ENCODE measurements around the gene BMPR1A. TPM values are rescaled to one million over a fixed set of nuclear protein-coding genes. Genes with fewer than 3 reads are reported as not detected.
"Not testable (repeated sequence)": the region's sequence is repeated elsewhere in the genome, so short reads cannot be mapped to it uniquely, and the experiment has no call there.

The BMPR1A gene
- total RNA-seq, 2 donors from 2014 or later = 53.9 to 58.1 TPM

DNA sequence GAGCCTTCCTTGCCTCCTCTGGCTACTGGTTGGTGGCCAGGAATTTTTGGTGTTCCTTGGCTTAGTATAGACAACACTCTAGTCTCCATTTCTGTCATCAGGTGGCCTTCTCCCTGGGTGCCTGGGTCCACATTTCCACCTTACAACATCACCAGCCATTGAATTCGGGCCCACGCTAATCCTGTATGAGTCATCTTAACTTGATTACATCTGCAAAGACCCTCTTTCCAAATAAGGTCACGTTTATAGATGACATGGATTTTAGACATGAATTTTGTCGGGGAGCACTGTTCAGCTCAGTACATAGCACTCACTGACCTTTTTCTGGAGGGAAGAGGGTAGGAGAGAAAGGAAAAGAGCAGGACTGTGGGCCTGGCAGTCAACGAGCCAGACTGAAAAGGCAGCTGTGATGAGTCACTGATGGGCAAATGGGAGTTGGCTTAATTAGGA is 161.6 kb downstream of the BMPR1A start:
- Histone ChIP-seq H3K36me3 (no peaks in the 10 kb centered on the region), H3K4me1 (replicated peaks) (no peaks in the 10 kb centered on the region), H3K9me3 (no peaks in the 10 kb centered on the region), H3K27me3 (replicated peaks; ENCODE audit: insufficient read depth) (no peaks in the 10 kb centered on the region), H3K27ac (no peak overlapping the region), H3K4me3 (no peak overlapping the region)
- no peak for TF ChIP-seq POLR2A (IDR thresholded peaks at IDR 0.05)
- no peak for TF ChIP-seq POLR2AphosphoS5 (IDR thresholded peaks at IDR 0.05)
- TF ChIP-seq, protein P1, sequence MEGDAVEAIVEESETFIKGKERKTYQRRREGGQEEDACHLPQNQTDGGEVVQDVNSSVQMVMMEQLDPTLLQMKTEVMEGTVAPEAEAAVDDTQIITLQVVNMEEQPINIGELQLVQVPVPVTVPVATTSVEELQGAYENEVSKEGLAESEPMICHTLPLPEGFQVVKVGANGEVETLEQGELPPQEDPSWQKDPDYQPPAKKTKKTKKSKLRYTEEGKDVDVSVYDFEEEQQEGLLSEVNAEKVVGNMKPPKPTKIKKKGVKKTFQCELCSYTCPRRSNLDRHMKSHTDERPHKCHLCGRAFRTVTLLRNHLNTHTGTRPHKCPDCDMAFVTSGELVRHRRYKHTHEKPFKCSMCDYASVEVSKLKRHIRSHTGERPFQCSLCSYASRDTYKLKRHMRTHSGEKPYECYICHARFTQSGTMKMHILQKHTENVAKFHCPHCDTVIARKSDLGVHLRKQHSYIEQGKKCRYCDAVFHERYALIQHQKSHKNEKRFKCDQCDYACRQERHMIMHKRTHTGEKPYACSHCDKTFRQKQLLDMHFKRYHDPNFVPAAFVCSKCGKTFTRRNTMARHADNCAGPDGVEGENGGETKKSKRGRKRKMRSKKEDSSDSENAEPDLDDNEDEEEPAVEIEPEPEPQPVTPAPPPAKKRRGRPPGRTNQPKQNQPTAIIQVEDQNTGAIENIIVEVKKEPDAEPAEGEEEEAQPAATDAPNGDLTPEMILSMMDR (IDR thresholded peaks at IDR 0.05) = no peak
- intact Hi-C loops (cut with DNase I) = no loop called here
- 65% methylated on average over 5 of the region's 5 CpGs for WGBS
- no peak for DNase-seq (ENCODE audit: low spot score)

DNA sequence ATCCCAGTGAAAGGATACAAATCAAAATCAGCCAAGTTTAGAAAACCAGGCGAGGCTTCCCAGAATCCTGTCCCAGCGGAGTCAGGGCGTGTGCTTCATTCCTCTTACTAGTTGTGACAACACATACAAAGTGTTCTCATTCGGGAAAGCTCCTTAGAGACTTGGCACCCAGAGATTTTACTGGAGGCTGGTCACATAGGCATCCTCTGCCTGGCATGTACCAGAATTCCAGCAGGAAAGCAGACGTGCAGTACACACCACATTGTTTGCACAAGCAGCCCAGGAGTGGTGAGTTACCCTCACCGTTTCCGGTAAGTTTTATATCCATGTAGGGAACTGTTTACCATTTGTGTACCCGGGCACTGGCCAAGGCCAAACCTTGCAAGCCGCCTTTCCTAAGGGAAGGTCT is 166.1 kb downstream of the BMPR1A start:
- peak; percentile 20 for TF ChIP-seq POLR2AphosphoS5 (IDR thresholded peaks at IDR 0.05)
- TF ChIP-seq POLR2A (IDR thresholded peaks at IDR 0.05) = no peak
- TF ChIP-seq, protein P1 (IDR thresholded peaks at IDR 0.05) = no peak
- intact Hi-C loops (cut with DNase I) = no loop called here
- peak overlapping the region in 1 of 2 donors; percentile 20 for H3K27ac ChIP-seq
- DNase-seq (ENCODE audit: low spot score) = no peak
- H3K4me3 ChIP-seq = no peak overlapping the region
- no peaks in the 10 kb centered on the region for H3K4me1 ChIP-seq (replicated peaks)
- H3K36me3 ChIP-seq = no peaks in the 10 kb centered on the region
- H3K27me3 ChIP-seq (replicated peaks; ENCODE audit: insufficient read depth) = no peaks in the 10 kb centered on the region
- no peaks in the 10 kb centered on the region for H3K9me3 ChIP-seq
- 61% methylated on average over 9 of the region's 9 CpGs for WGBS

- H3K4me1 ChIP-seq (replicated peaks) = no peaks in the 10 kb centered on the region
- TF ChIP-seq, protein P1 (IDR thresholded peaks at IDR 0.05) = no peak
- TF ChIP-seq POLR2A (IDR thresholded peaks at IDR 0.05) (no peak), POLR2AphosphoS5 (IDR thresholded peaks at IDR 0.05) (no peak)
- H3K27ac ChIP-seq = no peak overlapping the region
- no peaks in the 10 kb centered on the region for H3K9me3 ChIP-seq
- no peak overlapping the region for H3K4me3 ChIP-seq
- intact Hi-C loops (cut with DNase I) = no loop called here
- no peaks in the 10 kb centered on the region for H3K27me3 ChIP-seq (replicated peaks; ENCODE audit: insufficient read depth)
- no peaks in the 10 kb centered on the region for H3K36me3 ChIP-seq
- 85% methylated on average over 15 of the region's 15 CpGs for WGBS
- DNase-seq (ENCODE audit: low spot score) = no peak
These were observed 173.3 kb downstream of the BMPR1A start for GRCh38 chr10:86929468-86930380.

DNA sequence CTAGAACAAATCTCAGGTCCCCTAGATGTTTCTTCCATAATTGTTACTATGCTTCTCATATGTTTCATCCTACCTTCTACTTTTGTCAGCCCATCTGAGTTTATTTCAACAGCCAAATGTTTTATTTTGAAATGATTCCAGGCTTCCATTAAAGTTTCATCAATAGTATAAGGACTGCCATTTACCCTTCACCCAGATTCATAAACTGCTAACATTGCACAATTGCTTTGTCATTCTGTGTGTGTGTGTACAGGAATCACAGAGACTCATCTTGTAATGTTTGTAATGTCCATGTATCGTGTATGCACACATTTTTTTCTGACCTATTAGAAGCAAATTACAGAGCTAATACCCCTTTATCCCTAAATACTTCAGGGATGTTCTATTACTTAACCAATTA is 175.5 kb downstream of the BMPR1A start:
- intact Hi-C loops (cut with DNase I) = no loop called here
- 80% methylated on average over 1 of the region's 1 CpG for WGBS
- TF ChIP-seq POLR2A (IDR thresholded peaks at IDR 0.05) (no peak), POLR2AphosphoS5 (IDR thresholded peaks at IDR 0.05) (no peak)
- TF ChIP-seq, protein P1 (IDR thresholded peaks at IDR 0.05) = no peak

DNA sequence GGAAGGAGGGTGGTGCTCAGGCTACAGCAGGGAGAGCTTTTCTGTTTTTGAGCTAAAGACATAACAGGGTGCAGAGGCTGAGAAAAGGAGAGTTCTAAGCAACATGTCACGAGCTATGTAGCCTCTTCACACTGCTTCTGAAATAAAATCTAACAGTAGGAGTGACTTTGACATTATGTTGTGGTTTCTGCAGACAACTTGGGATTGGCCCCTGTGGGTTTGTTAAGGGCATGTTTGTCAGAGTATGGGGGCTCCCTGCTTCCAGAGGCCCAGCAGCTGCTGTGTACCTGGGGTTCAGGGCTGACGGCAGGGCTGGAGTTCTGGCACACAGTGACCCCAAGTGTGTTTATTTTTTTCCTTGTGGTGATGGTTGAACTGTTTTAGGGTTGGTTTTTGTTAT is 176.3 kb downstream of the BMPR1A start:
- Histone ChIP-seq H3K36me3 (no peaks in the 10 kb centered on the region), H3K27ac (no peak overlapping the region), H3K4me3 (no peak overlapping the region), H3K9me3 (no peaks in the 10 kb centered on the region), H3K4me1 (replicated peaks) (no peaks in the 10 kb centered on the region), H3K27me3 (replicated peaks; ENCODE audit: insufficient read depth) (no peaks in the 10 kb centered on the region)
- DNase-seq (ENCODE audit: low spot score) = no peak
- 88% methylated on average over 2 of the region's 2 CpGs for WGBS
- intact Hi-C loops (cut with DNase I) = no loop called here
- TF ChIP-seq POLR2AphosphoS5 (IDR thresholded peaks at IDR 0.05) (no peak), POLR2A (IDR thresholded peaks at IDR 0.05) (no peak)
- TF ChIP-seq, protein P1 (IDR thresholded peaks at IDR 0.05) = no peak

More for the DNA sequence above, 175.5 kb downstream of the BMPR1A start:
- H3K4me3 ChIP-seq = no peak overlapping the region
- H3K27ac ChIP-seq = no peak overlapping the region
- no peaks in the 10 kb centered on the region for H3K9me3 ChIP-seq
- H3K36me3 ChIP-seq = no peaks in the 10 kb centered on the region
- DNase-seq (ENCODE audit: low spot score) = no peak
- no peaks in the 10 kb centered on the region for H3K4me1 ChIP-seq (replicated peaks)
- H3K27me3 ChIP-seq (replicated peaks; ENCODE audit: insufficient read depth) = no peaks in the 10 kb centered on the region

- intact Hi-C loops (cut with DNase I); H3K36me3 ChIP-seq; H3K4me3 ChIP-seq; H3K4me1 ChIP-seq (replicated peaks); DNase-seq (ENCODE audit: low spot score); H3K27ac ChIP-seq; H3K27me3 ChIP-seq (replicated peaks; ENCODE audit: insufficient read depth); H3K9me3 ChIP-seq: not testable (repeated sequence)
- 83% methylated on average over 6 of the region's 6 CpGs for WGBS
These were observed 177.8 kb downstream of the BMPR1A start for GRCh38 chr10:86934162-86934711.
